ENCODE results near the gene LRSAM1. TPM values are rescaled to one million over a fixed set of nuclear protein-coding genes. Genes with fewer than 3 reads are reported as not detected.

The LRSAM1 gene
- total and polyA plus RNA-seq, 12 donors = 6.8 to 74.8 (median 29.3) TPM

DNA sequence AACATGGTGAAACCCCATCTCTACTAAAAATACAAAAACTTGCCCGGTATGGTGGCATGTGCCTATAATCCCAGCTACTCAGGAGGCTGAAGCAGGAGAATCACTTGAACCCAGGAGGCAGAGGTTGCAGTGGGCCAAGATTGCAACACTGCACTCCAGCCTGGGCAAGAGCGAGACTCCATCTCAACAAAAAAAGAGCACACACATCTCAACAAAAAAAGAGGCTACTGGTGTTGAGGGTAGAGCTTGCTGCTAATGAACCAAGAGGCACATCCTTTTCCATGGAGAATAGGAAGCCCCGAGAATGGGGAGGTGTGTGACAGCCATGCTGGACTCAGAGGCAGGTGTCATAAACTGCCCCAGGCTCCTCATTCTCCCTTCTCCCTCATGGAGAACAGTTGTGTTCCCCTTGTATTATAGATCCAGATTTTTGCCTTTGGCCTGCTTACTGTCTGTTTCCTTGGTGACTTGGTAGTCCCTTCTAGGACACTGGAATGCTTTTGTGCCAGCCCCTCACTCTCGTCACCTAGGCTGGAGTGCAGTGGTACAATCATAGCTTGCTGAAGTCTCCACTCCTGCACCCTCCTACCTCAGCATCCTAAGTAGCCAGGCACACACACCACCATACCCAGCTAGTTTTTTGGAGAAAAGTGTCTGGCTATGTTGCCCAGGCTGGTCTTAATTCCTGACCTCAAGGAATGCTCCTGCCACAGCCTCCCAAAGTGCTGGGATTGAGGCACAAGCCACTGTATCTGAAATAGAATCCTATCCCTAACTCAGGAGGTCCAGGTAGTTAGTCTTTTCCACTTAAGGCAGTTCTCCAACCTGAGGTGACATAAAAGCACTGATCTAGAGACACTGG lies 5.2 kb upstream of the LRSAM1 start:
- no peaks in the 10 kb centered on the region for H3K27me3 ChIP-seq
- H3K9me3 ChIP-seq (replicated peaks in 1 of 3) = no peaks in the 10 kb centered on the region
- peaks cover 0 to 72% of the 10 kb centered on the region in 2 donors for H3K36me3 ChIP-seq (replicated peaks in 1 of 2)
- peaks cover 9 to 27% of the 10 kb centered on the region in 2 donors for H3K4me1 ChIP-seq (replicated peaks in 1 of 2)
- intact Hi-C loops (cut with DNase I) = no loop called here
- DNase-seq = no peak
- H3K4me3 ChIP-seq = no peak overlapping the region
- WGBS, 4 donors = 86 to 96% (median 91%) methylated on average over 4 of the region's 4 CpGs
- H3K27ac ChIP-seq = no peak overlapping the region
- no peak for TF ChIP-seq CTCF (IDR thresholded peaks at IDR 0.05)
- TF ChIP-seq POLR2A (IDR thresholded peaks at IDR 0.05) = no peak

GRCh38 chr9:127446713-127447415 lies 4.4 kb upstream of the LRSAM1 start:
- no peaks in the 10 kb centered on the region for H3K9me3 ChIP-seq (replicated peaks in 1 of 3)
- no peaks in the 10 kb centered on the region for H3K27me3 ChIP-seq
- DNase-seq = no peak
- no peak overlapping the region for H3K4me3 ChIP-seq
- H3K36me3 ChIP-seq (replicated peaks in 1 of 2) = peaks cover 0 to 67% of the 10 kb centered on the region in 2 donors
- H3K27ac ChIP-seq = no peak overlapping the region
- intact Hi-C loops (cut with DNase I) = no loop called here
- no peak for TF ChIP-seq POLR2A (IDR thresholded peaks at IDR 0.05)
- TF ChIP-seq CTCF (IDR thresholded peaks at IDR 0.05) = no peak
- H3K4me1 ChIP-seq (replicated peaks in 1 of 2) = peaks cover 9 to 27% of the 10 kb centered on the region in 2 donors
- WGBS, 4 donors = 84 to 91% (median 88%) methylated on average over 6 to 7 of the region's 7 CpGs

DNA sequence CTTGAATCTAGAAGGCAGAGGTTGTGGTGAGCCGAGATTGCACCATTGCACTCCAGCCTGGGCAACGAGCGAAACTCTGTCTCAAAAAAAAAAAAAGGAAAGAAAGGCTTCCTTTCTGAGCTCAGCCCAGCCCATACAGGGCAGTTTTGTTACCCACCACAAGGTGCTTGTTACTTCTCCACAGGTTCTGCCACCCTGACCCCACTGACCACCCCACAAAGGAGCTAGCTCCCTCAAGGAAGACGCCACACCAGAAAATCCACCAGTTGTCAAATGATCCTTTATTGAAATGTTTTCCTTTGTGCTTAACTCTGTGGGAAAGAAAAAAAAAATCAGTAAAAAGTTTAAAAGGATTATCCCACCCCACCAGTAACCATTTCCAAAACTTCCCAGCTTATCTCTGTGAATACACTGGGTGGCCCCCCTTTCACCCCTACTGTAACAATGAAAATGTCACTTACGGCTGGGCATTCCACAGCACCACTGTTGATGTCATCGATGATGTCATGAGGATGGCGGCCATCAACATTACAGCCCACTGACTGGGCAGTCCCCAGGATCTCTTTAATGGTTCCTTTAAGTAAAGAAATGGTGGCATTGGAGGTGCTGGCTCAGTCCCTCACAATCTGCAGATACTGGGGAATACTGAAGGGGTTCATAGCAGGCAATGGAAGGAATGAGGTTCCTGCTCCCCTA lies 3.7 kb upstream of the LRSAM1 start:
- intact Hi-C loops (cut with DNase I) = no loop called here
- no peak for DNase-seq
- Histone ChIP-seq H3K4me1 (replicated peaks in 1 of 2) (peaks cover 14 to 34% of the 10 kb centered on the region in 2 donors), H3K27me3 (no peaks in the 10 kb centered on the region), H3K9me3 (replicated peaks in 1 of 3) (no peaks in the 10 kb centered on the region), H3K27ac (no peak overlapping the region), H3K36me3 (replicated peaks in 1 of 2) (peaks cover 0 to 65% of the 10 kb centered on the region in 2 donors), H3K4me3 (no peak overlapping the region)
- WGBS, 4 donors = 81 to 88% (median 83%) methylated on average over 7 of the region's 7 CpGs
- TF ChIP-seq POLR2A (IDR thresholded peaks at IDR 0.05) (no peak), CTCF (IDR thresholded peaks at IDR 0.05) (no peak)

All from adrenal gland (tissue), 12 donors.